SK-N-SH (cell line): ENCODE data around the gene CIAO2B. TPM values are rescaled to one million over a fixed set of nuclear protein-coding genes. Genes with fewer than 3 reads are reported as not detected.
A peak's percentile ranks its signal among the peaks of the same experiment; 100 is the strongest.

Source experiments
- CTCF ChIA-PET: fragments of 300-600, 350-600 bp; formaldehyde crosslinking; extraction: SDS; loops from one replicate; lab custom pipeline; 2021; lab: Yijun Ruan, JAX
- POLR2A ChIA-PET: fragments of 350-600 bp; sonication (Branson Sonifier 250); formaldehyde crosslinking; extraction: SDS; loops from one replicate; lab custom pipeline; 2020; ENCODE audit warnings: antibody characterized with exemption, inconsistent platforms; lab: Yijun Ruan, JAX
- DNase-seq: peaks from one replicate; pipeline ENCODE4 v3.0.0; 2012
- H2AFZ ChIP-seq: fragments of 200-600 bp; sonication (generic); 2 replicates; pipeline ENCODE4 v1.8.1; 2016; ENCODE audit warnings: antibody characterized with exemption, mild to moderate bottlenecking, low read depth
- H3F3A ChIP-seq: fragments of 200-600 bp; sonication (generic); replicated peaks from 2 replicates; pipeline ENCODE3; 2016; ENCODE audit warnings: antibody characterized with exemption, mild to moderate bottlenecking; ENCODE audit not compliant: insufficient read depth
- H3K27ac ChIP-seq, 2 experiments: fragments of 200-500 bp in 1 of 2; fragments of 200-600 bp in 1 of 2; sonication (Bioruptor generic) in 1 of 2; sonication (generic), shearing (Covaris generic) in 1 of 2; 2 replicates each; pipeline versions ENCODE4 v1.5.1 to v1.6.1; 2014 to 2016; ENCODE audit warnings: low read depth in 2 of 2, inconsistent platforms in 1 of 2, low read length in 1 of 2, mild to moderate bottlenecking in 1 of 2, mixed read lengths in 1 of 2
- H3K27me3 ChIP-seq: fragments of 200-600 bp; sonication (generic), shearing (Covaris generic); 2 replicates; pipeline ENCODE4 v1.6.1; 2016; ENCODE audit warnings: mixed run types; ENCODE audit not compliant: insufficient read depth
- H3K36me3 ChIP-seq, 2 experiments: fragments of 200-500 bp in 1 of 2; fragments of 200-600 bp in 1 of 2; sonication (Bioruptor generic) in 1 of 2; sonication (generic) in 1 of 2; replicated peaks in 1 of 2; 2 replicates each; pipeline versions ENCODE3 to v1.5.1; 2014 to 2016; ENCODE audit warnings: low read length in 1 of 2, mild to moderate bottlenecking in 1 of 2; ENCODE audit not compliant: insufficient read depth in 2 of 2, control insufficient read depth in 1 of 2
- H3K4me1 ChIP-seq, 2 experiments: fragments of 200-500 bp in 1 of 2; fragments of 200-600 bp in 1 of 2; sonication (Bioruptor generic) in 1 of 2; sonication (generic), shearing (Covaris generic) in 1 of 2; 2 replicates each; pipeline versions ENCODE4 v1.5.1 to v1.6.1; 2014 to 2016; ENCODE audit warnings: low read depth in 1 of 2, low read length in 1 of 2, mixed run types in 1 of 2; ENCODE audit not compliant: insufficient read depth in 2 of 2, control insufficient read depth in 1 of 2
- H3K4me2 ChIP-seq: fragments of 200-600 bp; sonication (generic), shearing (Covaris generic); 2 replicates; pipeline ENCODE4 v1.6.1; 2017; ENCODE audit warnings: mixed run types
- H3K4me3 ChIP-seq, 2 experiments: fragments of 200-500 bp in 1 of 2; fragments of 200-600 bp in 1 of 2; sonication (Bioruptor generic) in 1 of 2; sonication (generic), shearing (Covaris generic) in 1 of 2; 2 replicates each; pipeline versions ENCODE4 v1.5.1 to v1.8.1; 2014 to 2016; ENCODE audit warnings: low read depth in 2 of 2, inconsistent platforms in 1 of 2, low read length in 1 of 2, mild to moderate bottlenecking in 1 of 2, mixed read lengths in 1 of 2, moderate library complexity in 1 of 2
- H3K79me2 ChIP-seq: fragments of 200-600 bp; sonication (generic); 2 replicates; pipeline ENCODE4 v1.8.1; 2017; ENCODE audit warnings: mild to moderate bottlenecking; ENCODE audit not compliant: insufficient read depth
- H3K9ac ChIP-seq: fragments of 200-600 bp; sonication (generic); 2 replicates; pipeline ENCODE4 v1.6.1; 2017; ENCODE audit warnings: mixed run types
- H3K9me2 ChIP-seq: fragments of 200-600 bp; sonication (generic); 2 replicates; pipeline ENCODE4 v1.6.1; 2017; ENCODE audit warnings: mixed run types
- H3K9me3 ChIP-seq: fragments of 200-600 bp; sonication (generic); 2 replicates; pipeline ENCODE4 v1.6.1; 2017; ENCODE audit warnings: mixed run types, mild to moderate bottlenecking, moderate library complexity
- H4K20me1 ChIP-seq: fragments of 200-600 bp; sonication (generic); 2 replicates; pipeline ENCODE4 v1.6.1; 2017; ENCODE audit warnings: mild to moderate bottlenecking, mixed run types; ENCODE audit not compliant: insufficient read depth
- NRF1 ChIP-seq: IDR thresholded peaks from 2 replicates; pipeline ENCODE4 v1.6.1; 2012; ENCODE audit warnings: low read depth, mild to moderate bottlenecking, low read length
- RAD21 ChIP-seq: IDR thresholded peaks from 2 replicates; pipeline ENCODE4 v1.6.1; 2012; ENCODE audit warnings: mild to moderate bottlenecking, low read length
- RCOR1 ChIP-seq: fragments of 150-350 bp; IDR thresholded peaks from 2 replicates; pipeline ENCODE4 v1.6.1; 2017; ENCODE audit warnings: antibody characterized with exemption, low read length
- SMC3 ChIP-seq: IDR thresholded peaks from 2 replicates; pipeline ENCODE4 v1.6.1; 2012; ENCODE audit warnings: low read depth, low read length, improper control_type of control experiment
- TEAD4 ChIP-seq: IDR thresholded peaks from 2 replicates; pipeline ENCODE4 v1.4.0; 2012; ENCODE audit warnings: mild to moderate bottlenecking, borderline replicate concordance; ENCODE audit not compliant: insufficient read depth
- YY1 ChIP-seq: IDR thresholded peaks from 2 replicates; pipeline ENCODE4 v1.4.0; 2012; ENCODE audit warnings: low read depth, mild to moderate bottlenecking
- WGBS: methylation state at CpG from one replicate; pipeline ENCODE4 v1.1.6; 2017; ENCODE audit warnings: low lambda C conversion rate; 5-methylcytosine and 5-hydroxymethylcytosine counted together
- polyA plus RNA-seq, 3 experiments: library from polyadenylated mRNA; depleted of rRNA; stranded (reverse); fragments of >200 nt; gene quantifications; 2 replicates each; pipeline ENCODE4 v1.2.3, GENCODE V29; 2012
- TF ChIP-seq, protein P1 (sequence below): fragments of 200-600 bp; sonication (generic); IDR thresholded peaks from 2 replicates; pipeline ENCODE4 v1.6.1; 2017; ENCODE audit warnings: antibody characterized with exemption, mild to moderate bottlenecking, moderate library complexity

Gene CIAO2B
- polyA plus RNA-seq, 1 of the 3 experiments (the other 2 are of a cell fraction): 665 TPM

GRCh38 chr16:66948134-66948836 is 14.1 kb upstream of the CIAO2B start:
- Histone ChIP-seq H2AFZ (peak overlapping the region; percentile 84), H3K4me3 (peak overlapping the region; percentile 45 to 57; a peak in 3 of 4 replicates), H3K27me3 (no peaks in the 10 kb centered on the region), H3F3A (peaks cover 14% of the 10 kb centered on the region), H3K27ac (no peak overlapping the region), H3K9me3 (no peaks in the 10 kb centered on the region; the same call in 1 of the 2 replicates), H3K9me2 (no peaks in the 10 kb centered on the region), H3K79me2 (no peaks in the 10 kb centered on the region), H3K4me1 (peaks cover 0 to 8% of the 10 kb centered on the region in 2 experiments; a peak in 1 of 4 replicates)
- DNase-seq: no peak
- POLR2A ChIA-PET: no interaction called here
- no peak for TF ChIP-seq YY1
- no peak for TF ChIP-seq TEAD4
- TF ChIP-seq, all 33 proteins: peak for 0
- Histone ChIP-seq H3K4me2 (peak overlapping the region; percentile 79), H3K9ac (no peak overlapping the region), H4K20me1 (no peaks in the 10 kb centered on the region), H3K36me3 (peaks cover 0 to 5% of the 10 kb centered on the region in 2 experiments)
- WGBS: 30% methylated on average over 35 of the region's 44 CpGs
- CTCF ChIA-PET: interaction anchor here (1.0 to 3.6 kb wide), 7 partner anchors 11 to 71 kb away, joined by 3 to 22 read pairs (median 4); partner anchors contain the start of gene CES3

DNA sequence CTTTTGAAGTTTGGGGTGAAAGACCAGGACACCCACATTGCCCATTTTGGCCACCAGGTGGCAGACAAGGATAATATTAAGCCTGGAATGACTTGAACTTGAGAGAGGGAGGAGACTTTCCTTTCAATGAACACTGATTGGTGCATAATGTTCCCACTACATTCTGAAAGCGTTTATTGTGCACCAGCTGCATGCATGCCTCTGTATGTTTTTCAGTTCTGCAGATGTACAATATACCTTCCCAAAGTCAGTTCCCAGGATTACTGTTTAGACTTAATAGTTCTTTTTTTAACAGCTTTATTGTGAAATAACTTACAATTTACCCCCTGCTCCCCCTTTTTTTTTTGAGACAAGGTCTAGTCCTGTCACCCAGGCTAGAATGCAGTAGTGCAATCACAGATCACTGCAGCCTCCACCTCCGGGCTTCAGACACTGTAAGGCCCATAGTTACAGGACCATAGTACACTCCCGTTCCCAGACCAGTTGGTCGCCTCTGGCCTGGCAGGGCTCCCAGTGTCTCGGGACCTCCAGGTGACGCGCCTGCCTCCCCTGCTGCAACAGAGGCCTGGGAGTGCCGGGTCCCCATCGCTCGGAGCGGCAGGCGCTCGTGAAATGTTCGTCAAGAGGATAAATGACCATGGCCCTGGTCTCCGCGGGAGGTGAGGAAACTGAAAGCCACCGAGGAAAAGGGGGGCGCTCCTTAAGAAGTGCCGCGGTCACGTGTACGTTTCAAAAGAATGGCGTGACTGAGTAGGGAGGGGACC is 13.3 kb upstream of the CIAO2B start:
- Histone ChIP-seq H3K4me1 (peaks cover 0 to 8% of the 10 kb centered on the region in 2 experiments; a peak in 1 of 4 replicates), H3K4me3 (peak overlapping the region; percentile 45 to 57), H3K9ac (no peak overlapping the region), H3K27ac (no peak overlapping the region), H3K27me3 (no peaks in the 10 kb centered on the region), H3K9me3 (no peaks in the 10 kb centered on the region; the same call in 1 of the 2 replicates), H3K4me2 (peak overlapping the region; percentile 79), H3K9me2 (no peaks in the 10 kb centered on the region), H3K79me2 (no peaks in the 10 kb centered on the region), H3F3A (peaks cover 14% of the 10 kb centered on the region), H3K36me3 (peaks cover 5 to 13% of the 10 kb centered on the region in 2 experiments), H2AFZ (peak overlapping the region; percentile 84), H4K20me1 (no peaks in the 10 kb centered on the region)
- ChIA-PET POLR2A (no interaction called here), CTCF (interaction anchor here (0.6 to 3.6 kb wide), 23 partner anchors 12 to 273 kb away, joined by 3 to 22 read pairs (median 3); partner anchors contain the start of genes CES2 and CES3)
- peak; percentile 80 for TF ChIP-seq RAD21
- TF ChIP-seq, protein P1, sequence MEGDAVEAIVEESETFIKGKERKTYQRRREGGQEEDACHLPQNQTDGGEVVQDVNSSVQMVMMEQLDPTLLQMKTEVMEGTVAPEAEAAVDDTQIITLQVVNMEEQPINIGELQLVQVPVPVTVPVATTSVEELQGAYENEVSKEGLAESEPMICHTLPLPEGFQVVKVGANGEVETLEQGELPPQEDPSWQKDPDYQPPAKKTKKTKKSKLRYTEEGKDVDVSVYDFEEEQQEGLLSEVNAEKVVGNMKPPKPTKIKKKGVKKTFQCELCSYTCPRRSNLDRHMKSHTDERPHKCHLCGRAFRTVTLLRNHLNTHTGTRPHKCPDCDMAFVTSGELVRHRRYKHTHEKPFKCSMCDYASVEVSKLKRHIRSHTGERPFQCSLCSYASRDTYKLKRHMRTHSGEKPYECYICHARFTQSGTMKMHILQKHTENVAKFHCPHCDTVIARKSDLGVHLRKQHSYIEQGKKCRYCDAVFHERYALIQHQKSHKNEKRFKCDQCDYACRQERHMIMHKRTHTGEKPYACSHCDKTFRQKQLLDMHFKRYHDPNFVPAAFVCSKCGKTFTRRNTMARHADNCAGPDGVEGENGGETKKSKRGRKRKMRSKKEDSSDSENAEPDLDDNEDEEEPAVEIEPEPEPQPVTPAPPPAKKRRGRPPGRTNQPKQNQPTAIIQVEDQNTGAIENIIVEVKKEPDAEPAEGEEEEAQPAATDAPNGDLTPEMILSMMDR: peak; percentile 91
- TF ChIP-seq RCOR1: 0 out of 2 replicates have a peak, but pooled peaks have one; percentile 47
- peak; percentile 58 for TF ChIP-seq SMC3
- TF ChIP-seq NRF1: no peak
- 3% methylated on average over 21 of the region's 23 CpGs for WGBS
- peak; percentile 88 for DNase-seq
